ENCODE data around the gene VCAN. TPM values are rescaled to one million over a fixed set of nuclear protein-coding genes. Genes with fewer than 3 reads are reported as not detected.

The VCAN gene
- total RNA-seq, 2 donors from 2014 or later: 72.0 to 139 TPM

GRCh38 chr5:83482961-83483360 lies 11.4 kb downstream of the VCAN start:
- no peak for TF ChIP-seq CTCF (IDR thresholded peaks at IDR 0.05)
- no peaks in the 10 kb centered on the region for H3K9me3 ChIP-seq
- H3K4me3 ChIP-seq: no peak overlapping the region
- H3K27ac ChIP-seq: no peak overlapping the region
- no peak for DNase-seq (ENCODE audit: low spot score)
- no peaks in the 10 kb centered on the region for H3K27me3 ChIP-seq
- no peaks in the 10 kb centered on the region for H3K4me1 ChIP-seq
- H3K36me3 ChIP-seq: no peaks in the 10 kb centered on the region

GRCh38 chr5:83484294-83484693 lies 12.8 kb downstream of the VCAN start:
- Histone ChIP-seq H3K36me3 (no peaks in the 10 kb centered on the region), H3K27ac (no peak overlapping the region), H3K9me3 (no peaks in the 10 kb centered on the region), H3K4me1 (no peaks in the 10 kb centered on the region), H3K27me3 (no peaks in the 10 kb centered on the region), H3K4me3 (no peak overlapping the region)
- DNase-seq (ENCODE audit: low spot score): no peak
- no peak for TF ChIP-seq CTCF (IDR thresholded peaks at IDR 0.05)

GRCh38 chr5:83485842-83486241 lies 14.3 kb downstream of the VCAN start:
- no peaks in the 10 kb centered on the region for H3K4me1 ChIP-seq
- no peaks in the 10 kb centered on the region for H3K9me3 ChIP-seq
- no peaks in the 10 kb centered on the region for H3K27me3 ChIP-seq
- DNase-seq (ENCODE audit: low spot score): no peak
- no peak for TF ChIP-seq CTCF (IDR thresholded peaks at IDR 0.05)
- H3K27ac ChIP-seq: no peak overlapping the region
- H3K36me3 ChIP-seq: no peaks in the 10 kb centered on the region
- H3K4me3 ChIP-seq: no peak overlapping the region

- H3K4me3 ChIP-seq: no peak overlapping the region
- DNase-seq (ENCODE audit: low spot score): no peak
- no peaks in the 10 kb centered on the region for H3K36me3 ChIP-seq
- no peaks in the 10 kb centered on the region for H3K9me3 ChIP-seq
- TF ChIP-seq CTCF (IDR thresholded peaks at IDR 0.05): no peak
- H3K27ac ChIP-seq: no peak overlapping the region
- H3K4me1 ChIP-seq: no peaks in the 10 kb centered on the region
- no peaks in the 10 kb centered on the region for H3K27me3 ChIP-seq
Measured at GRCh38 chr5:83487155-83487554, 15.6 kb downstream of the VCAN start.

- TF ChIP-seq CTCF (IDR thresholded peaks at IDR 0.05): no peak
- Histone ChIP-seq H3K36me3 (no peaks in the 10 kb centered on the region), H3K9me3 (no peaks in the 10 kb centered on the region), H3K27me3 (no peaks in the 10 kb centered on the region), H3K4me3 (no peak overlapping the region), H3K4me1 (no peaks in the 10 kb centered on the region), H3K27ac (no peak overlapping the region)
- DNase-seq (ENCODE audit: low spot score): no peak
Measured at GRCh38 chr5:83488271-83488670, 16.7 kb downstream of the VCAN start.

- DNase-seq (ENCODE audit: low spot score): no peak
- H3K27ac ChIP-seq: no peak overlapping the region
- no peaks in the 10 kb centered on the region for H3K27me3 ChIP-seq
- no peaks in the 10 kb centered on the region for H3K4me1 ChIP-seq
- no peak for TF ChIP-seq CTCF (IDR thresholded peaks at IDR 0.05)
- peaks cover 5% of the 10 kb centered on the region for H3K36me3 ChIP-seq
- no peak overlapping the region for H3K4me3 ChIP-seq
- H3K9me3 ChIP-seq: no peaks in the 10 kb centered on the region
Measured at GRCh38 chr5:83488821-83489220, 17.3 kb downstream of the VCAN start.
